CD4-positive, alpha-beta T cell (primary cell): Measurements from ENCODE around the gene TMEM131L. TPM values are rescaled to one million over a fixed set of nuclear protein-coding genes. Genes with fewer than 3 reads are reported as not detected.

Experiments
- ATAC-seq: fragments of 200-7000 bp; cut with Tn5 transposase; one replicate; pipeline ENCODE4 v1.10.0; 2022; ENCODE audit warnings: mild to moderate bottlenecking; ENCODE audit not compliant: poor library complexity
- CTCF ChIA-PET: fragments of 350-600 bp; sonication (Branson Sonifier 250); formaldehyde crosslinking; loops from one replicate; lab custom pipeline; 2021; ENCODE audit warnings: antibody characterized with exemption, inconsistent platforms; lab: Charles Lee
- POLR2A ChIA-PET: fragments of 350-600 bp; sonication (Branson Sonifier 250); formaldehyde crosslinking; loops from one replicate; lab custom pipeline; 2021; ENCODE audit warnings: antibody characterized with exemption, inconsistent platforms; lab: Charles Lee
- DNase-seq, 14 experiments: peaks; one replicate each; pipeline ENCODE4 v3.0.0-alpha.2; 2013 to 2020; ENCODE audit warnings: mixed read lengths in 2 of 14
- H3K27ac ChIP-seq, 2 donors: one replicate each; pipeline versions ENCODE4 v1.5.1 to v1.7.0; 2013; ENCODE audit warnings: low read length in 2 of 2, low read depth in 1 of 2, mild to moderate bottlenecking in 1 of 2
- H3K27me3 ChIP-seq, 2 experiments: 1 replicate in 1 of 2; 2 replicates in 1 of 2; pipeline versions ENCODE4 v1.6.1 to v1.7.0; 2013; ENCODE audit warnings: low read length in 2 of 2, control low read depth in 1 of 2, mild to moderate bottlenecking in 1 of 2, moderate library complexity in 1 of 2; ENCODE audit not compliant: insufficient read depth in 2 of 2, control insufficient read depth in 1 of 2
- H3K36me3 ChIP-seq: one replicate; pipeline ENCODE4 v1.6.1; 2013; ENCODE audit warnings: low read length, control low read depth; ENCODE audit not compliant: insufficient read depth
- H3K4me1 ChIP-seq: one replicate; pipeline ENCODE4 v1.6.1; 2013; ENCODE audit warnings: low read length, control low read depth; ENCODE audit not compliant: insufficient read depth
- H3K4me3 ChIP-seq: one replicate; pipeline ENCODE4 v1.5.1; 2013; ENCODE audit warnings: mild to moderate bottlenecking, low read length, moderate library complexity
- H3K9me3 ChIP-seq, 2 experiments: 1 replicate in 1 of 2; 2 replicates in 1 of 2; pipeline versions ENCODE4 v1.6.1 to v1.7.0; 2013; ENCODE audit warnings: low read length in 2 of 2, mild to moderate bottlenecking in 2 of 2, control low read depth in 1 of 2, moderate library complexity in 1 of 2; ENCODE audit not compliant: control insufficient read depth in 1 of 2, insufficient read depth in 1 of 2
- H3K27ac Mint-ChIP-seq: one replicate; pipeline ENCODE4 v1.8.0; 2020; ENCODE audit warnings: mixed read lengths
- H3K27me3 Mint-ChIP-seq: one replicate; pipeline ENCODE4 v1.8.0; 2021; ENCODE audit warnings: mixed read lengths
- H3K36me3 Mint-ChIP-seq: one replicate; pipeline ENCODE4 v1.8.0; 2021; ENCODE audit warnings: low read depth, mixed read lengths
- H3K4me1 Mint-ChIP-seq: one replicate; pipeline ENCODE4 v1.8.0; 2021; ENCODE audit warnings: low read depth, mixed read lengths
- H3K4me3 Mint-ChIP-seq: one replicate; pipeline ENCODE4 v1.8.0; 2020; ENCODE audit warnings: mild to moderate bottlenecking, mixed read lengths
- H3K9me3 Mint-ChIP-seq: one replicate; pipeline ENCODE4 v1.8.0; 2020; ENCODE audit warnings: mixed read lengths
- CTCF ChIP-seq: fragments of 200-600 bp; IDR thresholded peaks from one replicate; pipeline ENCODE4 v1.8.0; 2022; ENCODE audit warnings: antibody characterized with exemption, mild to moderate bottlenecking
- intact Hi-C, 2 experiments: fragments of 100-400 bp; cut with DNase I in 1 of 2; cut with micrococcal nuclease in 1 of 2; formaldehyde crosslinking; loops; one replicate each; pipeline versions ENCODE4 v1.15.1 to v1.9.0; 2023 to 2025; cut with DNase I, micrococcal nuclease
- total RNA-seq, 174 experiments: library from RNA in 2 of 174; stranded (reverse) in 2 of 174; gene quantifications; one replicate each; pipeline ENCODE4 v1.2.3 and lab custom pipeline; 2021 to 2026

The TMEM131L gene
- total RNA-seq, 2 experiments from 2014 or later, result 101 to 106 TPM

DNA sequence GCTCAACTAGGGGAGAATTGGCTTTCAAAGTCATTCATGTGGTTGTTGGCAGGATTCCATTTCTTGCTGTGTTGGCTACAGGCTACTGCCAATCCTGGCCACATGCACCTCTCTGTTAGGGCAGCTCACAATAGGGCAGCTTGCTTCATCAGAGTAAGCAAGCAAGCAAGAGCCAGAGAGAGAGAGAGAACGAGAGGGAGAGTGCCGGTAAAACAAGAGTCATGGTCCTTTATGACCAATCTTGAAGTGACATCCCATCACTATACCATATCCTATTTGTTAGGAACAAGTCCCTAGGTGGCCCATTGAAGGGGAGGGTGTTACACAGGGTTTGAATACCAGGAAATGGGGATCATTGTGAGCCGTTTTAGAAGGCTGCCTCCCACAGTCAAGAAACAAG is 185.0 kb downstream of the TMEM131L start:
- Mint-ChIP-seq H3K4me1 (peaks cover 32% of the 10 kb centered on the region), H3K4me3 (no peak overlapping the region), H3K27me3 (no peaks in the 10 kb centered on the region), H3K27ac (peak overlapping the region; percentile 73), H3K9me3 (no peaks in the 10 kb centered on the region), H3K36me3 (no peaks in the 10 kb centered on the region)
- Histone ChIP-seq H3K27ac (no peak overlapping the region), H3K36me3 (no peaks in the 10 kb centered on the region), H3K4me3 (no peak overlapping the region), H3K9me3 (no peaks in the 10 kb centered on the region), H3K4me1 (peaks cover 22% of the 10 kb centered on the region), H3K27me3 (no peaks in the 10 kb centered on the region)
- ChIA-PET CTCF (no interaction called here), POLR2A (interaction anchor here (1.2 to 1.4 kb wide), 2 partner anchors 8 to 155 kb away, joined by 3 to 6 read pairs; no protein-coding TSS in a partner anchor)
- intact Hi-C loops, result no loop called here
- ATAC-seq (no peak), DNase-seq (peak in 1 of 14 experiments; percentile 37)
- TF ChIP-seq CTCF, result no peak

DNA sequence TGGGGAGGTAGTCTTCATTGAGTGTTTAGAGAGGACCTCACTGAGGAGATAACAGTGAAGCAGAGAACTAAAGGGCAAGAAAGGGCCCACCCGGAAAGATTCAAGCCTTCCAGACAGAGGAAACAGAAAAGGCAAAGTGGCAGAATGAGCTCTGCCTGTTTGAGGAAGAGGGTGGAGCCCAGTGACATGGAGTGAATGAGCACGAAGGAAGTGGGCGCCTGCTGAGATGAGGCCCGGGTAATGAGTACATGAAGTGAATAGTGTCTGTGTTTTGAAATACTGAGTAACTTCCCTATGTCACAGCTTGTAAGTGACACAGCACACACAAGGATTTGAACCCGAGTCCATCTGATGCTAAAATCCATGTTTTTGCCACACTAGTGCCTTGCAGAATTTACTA is 185.4 kb downstream of the TMEM131L start:
- Histone ChIP-seq H3K4me3 (no peak overlapping the region), H3K9me3 (no peaks in the 10 kb centered on the region), H3K27ac (peak overlapping the region in 1 of 2 donors; percentile 62), H3K27me3 (no peaks in the 10 kb centered on the region), H3K4me1 (peaks cover 22% of the 10 kb centered on the region), H3K36me3 (no peaks in the 10 kb centered on the region)
- H3K27ac Mint-ChIP-seq, result peak overlapping the region; percentile 73
- ChIA-PET POLR2A (interaction anchor here (1.2 to 1.4 kb wide), 2 partner anchors 8 to 156 kb away, joined by 3 to 6 read pairs; no protein-coding TSS in a partner anchor), CTCF (interaction anchor here (0.6 kb wide), 1 partner anchor 8 kb away, joined by 3 read pairs; no protein-coding TSS in a partner anchor)
- ATAC-seq (peak; percentile 99), DNase-seq (peak in 12 of 14 experiments; percentile 28 to 76 (median 50))
- intact Hi-C loops, result no loop called here
- no peaks in the 10 kb centered on the region for H3K9me3 Mint-ChIP-seq
- no peaks in the 10 kb centered on the region for H3K36me3 Mint-ChIP-seq
- H3K4me3 Mint-ChIP-seq, result peak overlapping the region; percentile 56
- TF ChIP-seq CTCF, result no peak
- H3K4me1 Mint-ChIP-seq, result peaks cover 32% of the 10 kb centered on the region
- H3K27me3 Mint-ChIP-seq, result no peaks in the 10 kb centered on the region

- ATAC-seq, result peak; percentile 6
- Mint-ChIP-seq H3K9me3 (no peaks in the 10 kb centered on the region), H3K4me1 (peaks cover 32% of the 10 kb centered on the region), H3K36me3 (no peaks in the 10 kb centered on the region), H3K27me3 (no peaks in the 10 kb centered on the region), H3K4me3 (peak overlapping the region; percentile 56), H3K27ac (peak overlapping the region; percentile 73)
- H3K4me3 ChIP-seq, result no peak overlapping the region
- intact Hi-C loops, result no loop called here
- H3K36me3 ChIP-seq, result no peaks in the 10 kb centered on the region
- ChIA-PET CTCF (interaction anchor here (0.6 kb wide), 1 partner anchor 9 kb away, joined by 3 read pairs; no protein-coding TSS in a partner anchor), POLR2A (interaction anchor here (1.2 to 1.4 kb wide), 2 partner anchors 9 to 156 kb away, joined by 3 to 6 read pairs; no protein-coding TSS in a partner anchor)
- H3K9me3 ChIP-seq, result no peaks in the 10 kb centered on the region
- DNase-seq, result peak in 3 of 14 experiments; percentile 10 to 72 (median 61)
- peaks cover 22% of the 10 kb centered on the region for H3K4me1 ChIP-seq
- TF ChIP-seq CTCF, result no peak
- peak overlapping the region in 1 of 2 donors; percentile 62 for H3K27ac ChIP-seq
- H3K27me3 ChIP-seq, result no peaks in the 10 kb centered on the region
Measured at GRCh38 chr4:153652051-153652784, 186.1 kb downstream of the TMEM131L start.
